ENCODE results near the gene STIM2. TPM values are rescaled to one million over a fixed set of nuclear protein-coding genes. Genes with fewer than 3 reads are reported as not detected.
A peak's percentile ranks its signal among the peaks of the same experiment; 100 is the strongest.

Gene STIM2
- total RNA-seq, 2 donors from 2014 or later: 20.7 to 30.3 TPM

DNA sequence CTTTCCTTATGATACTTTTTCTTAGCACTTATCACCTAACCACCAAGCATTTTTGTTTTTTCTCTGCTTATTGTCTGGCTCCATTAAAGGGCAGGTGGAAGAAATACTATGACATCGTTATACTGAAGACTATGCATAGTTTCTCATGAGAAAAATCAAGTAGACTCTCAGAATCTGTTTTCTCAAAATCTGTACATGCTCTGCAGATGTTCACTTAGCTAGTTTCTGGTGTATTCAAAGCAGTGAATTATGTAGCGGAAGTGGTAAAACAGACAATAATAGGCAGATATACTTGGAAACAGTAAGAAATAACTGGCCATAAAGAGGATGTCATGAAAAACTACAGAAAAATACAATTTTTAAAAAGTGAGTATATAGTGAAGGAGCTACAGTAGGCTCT lies 146.0 kb downstream of the STIM2 start:
- Histone ChIP-seq H3K4me3 (no peak overlapping the region), H3K36me3 (no peaks in the 10 kb centered on the region), H3K9me3 (no peaks in the 10 kb centered on the region), H3K4me1 (no peaks in the 10 kb centered on the region), H3K27ac (no peak overlapping the region), H3K27me3 (no peaks in the 10 kb centered on the region), H3K9ac (ENCODE audit: low read depth in 2 of 2, low read length in 2 of 2) (no peak overlapping the region)
- intact Hi-C loops (cut with DNase I): loop anchor here (10.0 kb wide), 1 partner anchor 142 kb away; the partner anchor contains the start of gene STIM2
- no peak for DNase-seq
- TF ChIP-seq, protein P1, sequence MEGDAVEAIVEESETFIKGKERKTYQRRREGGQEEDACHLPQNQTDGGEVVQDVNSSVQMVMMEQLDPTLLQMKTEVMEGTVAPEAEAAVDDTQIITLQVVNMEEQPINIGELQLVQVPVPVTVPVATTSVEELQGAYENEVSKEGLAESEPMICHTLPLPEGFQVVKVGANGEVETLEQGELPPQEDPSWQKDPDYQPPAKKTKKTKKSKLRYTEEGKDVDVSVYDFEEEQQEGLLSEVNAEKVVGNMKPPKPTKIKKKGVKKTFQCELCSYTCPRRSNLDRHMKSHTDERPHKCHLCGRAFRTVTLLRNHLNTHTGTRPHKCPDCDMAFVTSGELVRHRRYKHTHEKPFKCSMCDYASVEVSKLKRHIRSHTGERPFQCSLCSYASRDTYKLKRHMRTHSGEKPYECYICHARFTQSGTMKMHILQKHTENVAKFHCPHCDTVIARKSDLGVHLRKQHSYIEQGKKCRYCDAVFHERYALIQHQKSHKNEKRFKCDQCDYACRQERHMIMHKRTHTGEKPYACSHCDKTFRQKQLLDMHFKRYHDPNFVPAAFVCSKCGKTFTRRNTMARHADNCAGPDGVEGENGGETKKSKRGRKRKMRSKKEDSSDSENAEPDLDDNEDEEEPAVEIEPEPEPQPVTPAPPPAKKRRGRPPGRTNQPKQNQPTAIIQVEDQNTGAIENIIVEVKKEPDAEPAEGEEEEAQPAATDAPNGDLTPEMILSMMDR (IDR thresholded peaks at IDR 0.05): no peak

GRCh38 chr4:27007507-27007906 lies 146.9 kb downstream of the STIM2 start:
- H3K9me3 ChIP-seq: no peaks in the 10 kb centered on the region
- intact Hi-C loops (cut with DNase I): loop anchor here (10.0 kb wide), 1 partner anchor 143 kb away; the partner anchor contains the start of gene STIM2
- TF ChIP-seq, protein P1 (IDR thresholded peaks at IDR 0.05): no peak
- H3K9ac ChIP-seq (ENCODE audit: low read depth in 2 of 2, low read length in 2 of 2): no peak overlapping the region
- no peaks in the 10 kb centered on the region for H3K4me1 ChIP-seq
- H3K36me3 ChIP-seq: no peaks in the 10 kb centered on the region
- DNase-seq: no peak
- no peak overlapping the region for H3K4me3 ChIP-seq
- H3K27me3 ChIP-seq: no peaks in the 10 kb centered on the region
- H3K27ac ChIP-seq: no peak overlapping the region

GRCh38 chr4:27008679-27009078 lies 148.0 kb downstream of the STIM2 start:
- no peaks in the 10 kb centered on the region for H3K4me1 ChIP-seq

GRCh38 chr4:27009539-27009938 lies 148.9 kb downstream of the STIM2 start:
- Histone ChIP-seq H3K27me3 (no peaks in the 10 kb centered on the region), H3K9me3 (no peaks in the 10 kb centered on the region), H3K27ac (no peak overlapping the region), H3K4me3 (no peak overlapping the region), H3K36me3 (no peaks in the 10 kb centered on the region), H3K4me1 (no peaks in the 10 kb centered on the region), H3K9ac (ENCODE audit: low read depth in 2 of 2, low read length in 2 of 2) (no peak overlapping the region)
- DNase-seq: no peak
- intact Hi-C loops (cut with DNase I): loop anchor here (10.0 kb wide), 1 partner anchor 145 kb away; the partner anchor contains the start of gene STIM2
- TF ChIP-seq, protein P1 (IDR thresholded peaks at IDR 0.05): no peak

More at GRCh38 chr4:27008679-27009078, 148.0 kb downstream of the STIM2 start:
- Histone ChIP-seq H3K4me3 (no peak overlapping the region), H3K9me3 (no peaks in the 10 kb centered on the region), H3K36me3 (no peaks in the 10 kb centered on the region), H3K27ac (no peak overlapping the region), H3K27me3 (no peaks in the 10 kb centered on the region), H3K9ac (ENCODE audit: low read depth in 2 of 2, low read length in 2 of 2) (no peak overlapping the region)
- TF ChIP-seq, protein P1 (IDR thresholded peaks at IDR 0.05): no peak
- DNase-seq: no peak
- intact Hi-C loops (cut with DNase I): loop anchor here (10.0 kb wide), 1 partner anchor 144 kb away; the partner anchor contains the start of gene STIM2

GRCh38 chr4:27010334-27010940 lies 149.8 kb downstream of the STIM2 start:
- Histone ChIP-seq H3K27me3 (no peaks in the 10 kb centered on the region), H3K9ac (ENCODE audit: low read depth in 2 of 2, low read length in 2 of 2) (no peak overlapping the region), H3K36me3 (no peaks in the 10 kb centered on the region), H3K27ac (no peak overlapping the region), H3K4me3 (no peak overlapping the region), H3K9me3 (no peaks in the 10 kb centered on the region), H3K4me1 (no peaks in the 10 kb centered on the region)
- intact Hi-C loops (cut with DNase I): loop anchor here (5.0 kb wide), 1 partner anchor 548 kb away; no protein-coding TSS in a partner anchor
- peak; percentile 53 for DNase-seq
- TF ChIP-seq, protein P1 (IDR thresholded peaks at IDR 0.05): peak; percentile 89

Data from colonic mucosa (tissue), 4 donors.